Lung (tissue), 12 donors: ENCODE measurements around the gene GMEB2. TPM values are rescaled to one million over a fixed set of nuclear protein-coding genes. Genes with fewer than 3 reads are reported as not detected.

Source experiments
- ATAC-seq: fragments of 200-7000 bp; cut with Tn5 transposase; one replicate; pipeline ENCODE4 v1.9.1; 2020; ENCODE audit warnings: moderate number of reproducible peaks; ENCODE audit not compliant: insufficient read depth, low FRiP score
- DNase-seq, 3 donors: peaks; one replicate each; pipeline ENCODE4 v3.0.0-alpha.2; 2013 to 2017
- H3K27ac ChIP-seq, 2 donors: one replicate each; pipeline ENCODE4 v1.5.1; 2013; ENCODE audit warnings: mild to moderate bottlenecking in 2 of 2, moderate library complexity in 2 of 2, control low read depth in 1 of 2, inconsistent platforms in 1 of 2, low read depth in 1 of 2, low read length in 1 of 2
- H3K27me3 ChIP-seq, 3 donors: one replicate each; pipeline ENCODE4 v1.5.1; 2013; ENCODE audit warnings: low read length in 2 of 3; ENCODE audit not compliant: control insufficient read depth in 3 of 3, insufficient read depth in 3 of 3
- H3K36me3 ChIP-seq, 4 donors: one replicate each; pipeline ENCODE4 v1.5.1; 2013; ENCODE audit warnings: low read length in 4 of 4, mild to moderate bottlenecking in 1 of 4, moderate library complexity in 1 of 4; ENCODE audit not compliant: control insufficient read depth in 4 of 4, insufficient read depth in 4 of 4
- H3K4me1 ChIP-seq, 5 donors: one replicate each; pipeline ENCODE4 v1.5.1; 2013; ENCODE audit warnings: low read length in 5 of 5, mild to moderate bottlenecking in 2 of 5, moderate library complexity in 1 of 5; ENCODE audit not compliant: control insufficient read depth in 5 of 5, insufficient read depth in 5 of 5
- H3K4me3 ChIP-seq: one replicate; pipeline ENCODE4 v1.5.1; 2013; ENCODE audit warnings: mild to moderate bottlenecking, control low read depth, moderate library complexity
- H3K9ac ChIP-seq, 2 donors: one replicate each; pipeline ENCODE4 v1.5.1; 2013; ENCODE audit warnings: low read length in 2 of 2, control low read depth in 1 of 2; ENCODE audit not compliant: insufficient read depth in 1 of 2
- H3K9me3 ChIP-seq, 4 donors: one replicate each; pipeline ENCODE4 v1.5.1; 2013; ENCODE audit warnings: low read length in 3 of 4, mild to moderate bottlenecking in 1 of 4, moderate library complexity in 1 of 4; ENCODE audit not compliant: control insufficient read depth in 4 of 4, insufficient read depth in 3 of 4
- CTCF ChIP-seq: IDR thresholded peaks from 2 replicates; pipeline ENCODE4 v1.5.1; 2012; ENCODE audit warnings: mild to moderate bottlenecking; ENCODE audit errors: control extremely low read depth, extremely low read depth
- WGBS, 2 donors: extraction: QIAGEN DNeasy Blood & Tissue Kit; methylation state at CpG; one replicate each; pipeline ENCODE4 v1.1.7; 2013; 5-methylcytosine and 5-hydroxymethylcytosine counted together
- polyA plus RNA-seq, 2 donors: library from polyadenylated mRNA; stranded (reverse); fragments of 200-250 nt; gene quantifications; one replicate each; pipeline ENCODE4 v1.2.1, GENCODE V29; 2013
- total RNA-seq, 2 donors: library from RNA; depleted of rRNA in 1 of 2; stranded (reverse); fragments of >200 nt in 1 of 2; gene quantifications; one replicate each; pipeline ENCODE4 v1.2.1, GENCODE V29; 2014 to 2021
- donor health status: control.
- donor health status: control.
- donor health status: Bipolar disorder and iron deficiency.
- donor health status: healthy.
- donor health status: DM: yes; HTN: yes; CAD: no.

The GMEB2 gene
- total and polyA plus RNA-seq, 4 donors, result 7.6 to 12.9 (median 10.3) TPM

GRCh38 chr20:63587256-63587655, 39.6 kb downstream of the GMEB2 start:
- 94 to 95% methylated on average over 12 of the region's 12 CpGs for WGBS, 2 donors
- TF ChIP-seq CTCF, result no peak
- Histone ChIP-seq H3K4me1 (no peaks in the 10 kb centered on the region), H3K4me3 (no peak overlapping the region), H3K27ac (no peak overlapping the region), H3K9ac (no peak overlapping the region), H3K9me3 (no peaks in the 10 kb centered on the region), H3K27me3 (no peaks in the 10 kb centered on the region), H3K36me3 (peaks cover 7 to 46% (median 9%) of the 10 kb centered on the region in 4 donors)
- no peak for ATAC-seq
- no peak for DNase-seq

GRCh38 chr20:63586797-63587196, 40.1 kb downstream of the GMEB2 start:
- Histone ChIP-seq H3K36me3 (peaks cover 5 to 42% (median 8%) of the 10 kb centered on the region in 4 donors), H3K27ac (no peak overlapping the region), H3K9me3 (no peaks in the 10 kb centered on the region), H3K9ac (no peak overlapping the region), H3K4me3 (no peak overlapping the region), H3K4me1 (no peaks in the 10 kb centered on the region), H3K27me3 (no peaks in the 10 kb centered on the region)
- no peak for DNase-seq
- no peak for TF ChIP-seq CTCF
- 89 to 96% methylated on average over 16 to 17 of the region's 17 CpGs for WGBS, 2 donors
- ATAC-seq, result no peak

- peaks cover 0 to 34% (median 5%) of the 10 kb centered on the region in 4 donors for H3K36me3 ChIP-seq
- H3K9ac ChIP-seq, result no peak overlapping the region
- 82 to 88% methylated on average over 22 of the region's 22 CpGs for WGBS, 2 donors
- H3K4me1 ChIP-seq, result no peaks in the 10 kb centered on the region
- DNase-seq (no peak), ATAC-seq (no peak)
- H3K9me3 ChIP-seq, result no peaks in the 10 kb centered on the region
- no peak overlapping the region for H3K4me3 ChIP-seq
- H3K27me3 ChIP-seq, result no peaks in the 10 kb centered on the region
- no peak for TF ChIP-seq CTCF
- H3K27ac ChIP-seq, result no peak overlapping the region
These were observed 41.0 kb downstream of the GMEB2 start for GRCh38 chr20:63585616-63586565.
